Activated gamma-delta T cell treated with anti-CD3 and anti-CD28 coated beads, Interleukin-2, amount 50 U/mL, for 16 hours (primary cell): ENCODE data around the gene SYNE2.

Source experiments
- DNase-seq: peaks from one replicate; pipeline ENCODE4 v3.0.0-alpha.2; 2020; ENCODE audit warnings: low read depth

SYNE2 gene

GRCh38 chr14:64218344-64219240 lies 365.8 kb downstream of the SYNE2 start:
- no peak for DNase-seq

GRCh38 chr14:64220056-64220455 lies 367.3 kb downstream of the SYNE2 start:
- no peak for DNase-seq

- no peak for DNase-seq
Measured at GRCh38 chr14:64220466-64220865, 367.7 kb downstream of the SYNE2 start.

GRCh38 chr14:64221391-64222003 lies 368.7 kb downstream of the SYNE2 start:
- DNase-seq, result no peak

GRCh38 chr14:64225151-64225757 lies 372.4 kb downstream of the SYNE2 start:
- no peak for DNase-seq

GRCh38 chr14:64227856-64228255 lies 375.1 kb downstream of the SYNE2 start:
- no peak for DNase-seq

GRCh38 chr14:64229489-64229888 lies 376.7 kb downstream of the SYNE2 start:
- DNase-seq, result no peak

GRCh38 chr14:64232095-64232838 lies 379.5 kb downstream of the SYNE2 start:
- no peak for DNase-seq

GRCh38 chr14:64232944-64233343 lies 380.1 kb downstream of the SYNE2 start:
- DNase-seq, result no peak

GRCh38 chr14:64233531-64234190 lies 380.9 kb downstream of the SYNE2 start:
- DNase-seq, result no peak

GRCh38 chr14:64234877-64235651 lies 382.3 kb downstream of the SYNE2 start:
- DNase-seq, result no peak

GRCh38 chr14:64235652-64236640 lies 383.1 kb downstream of the SYNE2 start:
- DNase-seq, result no peak

- DNase-seq, result no peak
Measured at GRCh38 chr14:64238049-64238448, 385.2 kb downstream of the SYNE2 start.

- no peak for DNase-seq
Measured at GRCh38 chr14:64238631-64239030, 385.8 kb downstream of the SYNE2 start.

GRCh38 chr14:64244279-64244678 lies 391.5 kb downstream of the SYNE2 start:
- no peak for DNase-seq

- no peak for DNase-seq
Measured at GRCh38 chr14:64245491-64245890, 392.7 kb downstream of the SYNE2 start.

- no peak for DNase-seq
Measured at GRCh38 chr14:64246688-64247087, 393.9 kb downstream of the SYNE2 start.

- DNase-seq, result no peak
Measured at GRCh38 chr14:64247195-64247594, 394.4 kb downstream of the SYNE2 start.

GRCh38 chr14:64248689-64249088 lies 395.9 kb downstream of the SYNE2 start:
- no peak for DNase-seq

GRCh38 chr14:64249363-64249762 lies 396.6 kb downstream of the SYNE2 start:
- no peak for DNase-seq
